ENCODE data around the gene ETS1. TPM values are rescaled to one million over a fixed set of nuclear protein-coding genes. Genes with fewer than 3 reads are reported as not detected.

ETS1 gene
- total and polyA plus RNA-seq, 2 experiments from 2014 or later, result 25.6 to 52.6 TPM

GRCh38 chr11:128464878-128465450 lies 122.4 kb downstream of the ETS1 start:
- H3K79me2 ChIP-seq (replicated peaks; ENCODE audit: insufficient read depth), result no peaks in the 10 kb centered on the region; the same call in 1 of the 2 replicates
- no peaks in the 10 kb centered on the region; the same call in 1 of the 2 replicates for H4K20me1 ChIP-seq (replicated peaks; ENCODE audit: insufficient read depth)
- H3K4me1 ChIP-seq (ENCODE audit: insufficient read depth), result no peaks in the 10 kb centered on the region; the same call in 1 of the 2 replicates
- TF ChIP-seq ZNF114 (CRISPR knock-in tag; IDR thresholded peaks at IDR 0.05) (no peak), NANOG (IDR thresholded peaks at IDR 0.05; ENCODE audit: borderline replicate concordance) (no peak), ZNF331 (CRISPR knock-in tag; IDR thresholded peaks at IDR 0.05; ENCODE audit: low read depth) (no peak), ZNF462 (CRISPR knock-in tag; IDR thresholded peaks at IDR 0.05) (no peak), EZH2phosphoT487 (IDR thresholded peaks at IDR 0.05; ENCODE audit: unreplicated experiment) (no peak), JUNB (IDR thresholded peaks at IDR 0.05; ENCODE audit: unreplicated experiment) (no peak), EZH2 (IDR thresholded peaks at IDR 0.05; ENCODE audit: low read depth, unreplicated experiment) (no peak), POLR2AphosphoS5 (IDR thresholded peaks at IDR 0.05; ENCODE audit: low read depth) (no peak), CTCF (conservative IDR thresholded peaks at IDR 0.05; ENCODE audit: low read depth in 2 of 2) (no peak), REST (IDR thresholded peaks at IDR 0.05; ENCODE audit: unreplicated experiment) (no peak), ETS1 (IDR thresholded peaks at IDR 0.05) (no peak), STAT1 (IDR thresholded peaks at IDR 0.05; ENCODE audit: unreplicated experiment) (no peak), CREB1 (CRISPR knock-in tag; IDR thresholded peaks at IDR 0.05; ENCODE audit: low read depth) (no peak)
- Mint-ChIP-seq H3K36me3 (ENCODE audit: low read depth) (peaks cover 5% of the 10 kb centered on the region; the same call in 1 of the 3 replicates), H3K27me3 (ENCODE audit: insufficient read depth, low read depth, poor library complexity) (no peaks in the 10 kb centered on the region), H3K4me3 (no peak overlapping the region), H3K4me1 (peaks cover 3% of the 10 kb centered on the region; the same call in 1 of the 3 replicates), H3K9me3 (no peaks in the 10 kb centered on the region), H3K27ac (no peak overlapping the region)
- DNase-seq (ENCODE audit: low spot score) (no peak), ATAC-seq (no peak)
- no peaks in the 10 kb centered on the region for H3F3A ChIP-seq (replicated peaks; ENCODE audit: low read depth)
- no peaks in the 10 kb centered on the region for H3K9me2 ChIP-seq (ENCODE audit: insufficient read depth)
- H3K4me2 ChIP-seq, result no peak overlapping the region
- H3K4me3 ChIP-seq, result no peak overlapping the region
- H3K36me3 ChIP-seq (ENCODE audit: insufficient read depth), result 0 out of 2 replicates have a peak, but pooled peaks cover 9% of the 10 kb centered on the region
- no peak overlapping the region for H3K27ac ChIP-seq (ENCODE audit: low read depth)
- H3K27me3 ChIP-seq (ENCODE audit: insufficient read depth), result no peaks in the 10 kb centered on the region
- no peak overlapping the region for H2AFZ ChIP-seq
